Stimulated activated CD8-positive, alpha-beta memory T cell treated with anti-CD3 and anti-CD28 coated beads, Interleukin-4, amount 100 ng/mL, for 48 hours (primary cell): Measurements from ENCODE around the gene PRKAG2.

ENCODE experiments used
- DNase-seq: peaks from one replicate; pipeline ENCODE4 v3.0.0-alpha.2; 2020

PRKAG2 gene

DNA sequence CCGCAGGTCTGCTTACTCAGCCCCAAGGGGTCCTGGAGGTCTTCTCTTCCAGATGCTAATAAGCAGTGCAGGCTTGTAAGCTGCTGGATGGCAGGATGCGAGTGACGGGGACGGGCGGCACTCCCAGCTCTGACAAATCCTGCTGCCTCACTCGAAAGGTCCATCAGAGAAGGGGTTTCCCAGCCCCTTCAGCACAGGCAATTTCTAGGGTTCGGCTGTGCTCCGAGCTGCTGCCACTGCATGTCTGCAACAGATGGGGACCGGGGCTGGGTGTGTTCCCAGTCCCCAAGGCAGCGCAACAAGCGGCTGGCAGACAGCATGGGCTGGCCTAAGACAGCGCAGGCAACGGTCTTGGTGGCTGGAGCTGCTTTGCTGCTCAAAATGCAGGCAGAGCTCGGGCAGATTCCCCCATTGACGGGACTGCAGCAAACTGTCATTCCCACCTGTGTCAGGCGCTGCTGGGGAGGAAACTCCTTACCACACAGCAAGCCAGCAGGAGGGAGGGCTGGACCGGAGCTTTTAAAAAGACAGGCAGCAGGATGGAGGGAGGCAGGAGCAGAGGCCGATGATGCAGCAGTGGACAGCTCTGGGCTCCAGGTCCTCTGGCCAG is 62.4 kb downstream of the PRKAG2 start:
- DNase-seq, result no peak

DNA sequence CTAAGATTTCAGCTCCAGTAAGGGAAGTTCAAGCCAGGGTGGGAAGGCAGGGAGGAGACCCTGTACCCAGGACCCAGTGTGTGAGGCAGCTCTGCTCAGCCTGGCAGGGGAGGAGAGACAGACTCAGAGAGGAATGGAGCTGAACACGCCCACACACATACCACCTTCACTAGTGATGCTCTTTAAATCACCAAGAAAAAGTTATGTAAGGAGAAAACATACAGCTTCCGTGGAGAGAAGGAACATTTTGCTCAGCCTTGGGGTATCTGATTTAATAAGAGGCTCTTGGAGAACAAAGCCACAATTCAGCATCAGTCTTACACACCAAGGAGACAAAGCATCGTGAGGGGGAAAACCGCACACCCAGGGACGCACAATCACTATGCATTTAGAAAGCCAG is 62.9 kb downstream of the PRKAG2 start:
- DNase-seq, result no peak

DNA sequence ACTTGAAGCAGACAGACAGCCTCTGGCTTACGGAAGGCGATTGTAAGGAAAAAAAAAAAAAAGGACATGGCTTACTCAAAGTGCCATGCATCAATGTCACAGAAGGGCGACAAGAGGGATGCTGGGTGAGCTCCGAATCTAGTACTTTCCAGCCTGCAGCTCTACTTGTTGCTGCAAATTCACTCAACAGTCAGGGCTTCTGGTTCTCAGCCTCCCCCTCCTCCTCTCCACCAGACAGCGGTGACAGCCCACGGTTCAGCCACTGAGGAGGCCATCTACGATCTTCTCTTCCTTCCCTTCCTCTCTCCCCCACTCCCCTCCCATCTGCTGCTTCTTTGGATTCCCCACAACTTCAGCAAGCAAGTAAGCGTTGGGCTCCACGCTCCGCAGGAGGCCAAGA is 63.5 kb downstream of the PRKAG2 start:
- no peak for DNase-seq

DNA sequence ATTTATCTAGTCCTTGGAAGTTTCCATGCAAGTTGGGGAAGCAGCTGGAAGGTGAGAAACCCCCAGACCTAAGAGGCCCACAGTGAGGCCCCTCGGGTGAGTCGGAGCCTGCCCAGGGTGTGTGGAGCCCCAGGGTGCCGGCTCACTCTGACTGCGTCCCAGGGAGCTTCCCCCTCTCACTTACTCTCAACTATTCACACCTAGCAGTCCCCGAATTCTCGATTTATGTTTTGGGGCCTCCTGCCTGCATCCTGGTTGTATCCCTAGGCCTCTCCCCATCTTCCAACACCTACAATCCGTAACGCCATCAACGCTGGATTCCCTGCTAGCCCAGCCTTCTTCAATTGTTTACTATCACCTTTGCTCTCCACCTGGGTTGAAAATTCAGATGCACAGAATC is 63.9 kb downstream of the PRKAG2 start:
- DNase-seq, result no peak

DNA sequence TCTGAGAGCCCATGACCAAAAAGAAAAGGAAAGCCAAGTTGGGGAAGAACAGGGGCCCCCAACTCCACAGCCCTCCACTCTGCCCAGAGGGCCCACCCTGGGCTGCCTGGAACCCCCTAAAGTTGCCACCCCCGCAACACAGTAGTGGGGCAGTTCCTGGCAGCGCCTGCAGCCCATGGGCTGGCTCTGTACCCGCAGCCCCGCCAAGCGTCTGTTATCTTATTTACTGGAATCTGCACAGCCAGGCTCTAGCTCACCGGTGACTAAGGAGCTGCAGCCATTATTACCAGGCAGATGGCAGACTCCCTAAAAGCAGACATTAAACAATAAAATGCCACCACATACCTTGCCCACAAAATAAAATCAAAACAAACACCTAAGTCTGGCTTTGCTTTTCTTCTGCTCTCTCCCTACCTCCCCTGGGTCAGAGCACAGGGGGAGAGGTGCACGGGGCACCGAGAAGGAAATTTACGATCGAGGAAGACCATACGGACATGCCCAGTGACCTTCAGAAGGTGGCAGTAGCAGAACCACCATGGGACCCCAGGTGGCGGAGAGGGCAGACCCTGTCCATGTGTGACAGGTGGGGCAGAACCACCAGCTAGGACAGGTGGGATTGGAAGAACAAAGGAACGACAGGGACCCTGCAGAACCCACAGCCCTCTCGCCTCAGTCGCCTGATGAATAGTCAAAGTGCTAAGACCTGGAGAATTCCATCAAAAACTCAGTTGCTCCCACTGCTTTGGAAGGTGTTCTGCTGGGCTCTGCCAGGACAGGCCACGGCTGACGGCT is 66.3 kb downstream of the PRKAG2 start:
- DNase-seq, result no peak

DNA sequence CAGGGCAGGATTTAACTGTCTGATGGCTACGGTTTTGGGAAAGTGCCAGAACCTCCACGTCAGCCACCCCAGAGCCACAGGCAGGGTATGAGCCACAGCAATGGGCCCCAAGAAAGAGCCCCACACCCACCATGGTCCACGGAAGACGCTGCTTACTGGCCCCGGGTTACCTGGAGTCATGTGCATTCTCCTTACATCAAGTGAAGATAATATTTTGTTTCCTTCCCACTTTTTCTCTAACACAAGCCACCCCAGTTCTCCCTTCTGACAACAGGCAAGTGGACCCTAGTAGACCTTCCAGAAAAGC is 67.1 kb downstream of the PRKAG2 start:
- DNase-seq, result no peak

DNA sequence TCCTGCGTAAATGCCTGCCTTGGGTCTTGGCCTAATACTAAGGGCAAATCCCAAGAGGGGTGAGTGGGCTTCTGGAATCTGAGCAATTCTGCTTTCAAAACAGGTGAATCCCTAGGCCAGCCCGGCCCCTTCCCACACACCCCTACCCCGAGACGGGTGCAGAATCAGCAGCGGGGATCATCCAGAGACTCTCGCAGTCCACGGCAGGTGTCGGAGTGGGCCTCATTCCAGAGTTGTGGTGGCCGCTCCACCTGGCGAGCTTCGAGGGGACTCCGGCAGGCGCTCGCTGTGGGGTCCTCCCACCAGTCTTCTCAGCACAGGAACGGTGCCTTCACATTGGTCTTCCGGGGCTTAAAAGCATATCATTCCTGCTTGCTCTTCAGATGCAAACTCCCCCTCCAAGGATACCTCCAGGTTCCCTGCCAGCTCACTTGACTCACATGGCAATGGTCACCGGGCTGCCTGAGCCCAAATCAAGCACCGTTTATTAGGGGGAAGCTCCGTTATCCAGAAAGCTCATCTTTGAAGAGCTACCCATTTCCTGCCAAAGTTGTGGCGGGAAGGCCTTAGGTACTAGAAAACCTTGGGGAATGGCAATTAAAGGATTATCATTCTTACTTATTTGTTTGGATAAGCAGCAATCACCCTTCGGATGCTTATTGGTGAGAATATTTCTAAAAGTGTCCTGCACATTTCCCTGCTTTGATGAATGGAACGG is 67.6 kb downstream of the PRKAG2 start:
- DNase-seq, result no peak

DNA sequence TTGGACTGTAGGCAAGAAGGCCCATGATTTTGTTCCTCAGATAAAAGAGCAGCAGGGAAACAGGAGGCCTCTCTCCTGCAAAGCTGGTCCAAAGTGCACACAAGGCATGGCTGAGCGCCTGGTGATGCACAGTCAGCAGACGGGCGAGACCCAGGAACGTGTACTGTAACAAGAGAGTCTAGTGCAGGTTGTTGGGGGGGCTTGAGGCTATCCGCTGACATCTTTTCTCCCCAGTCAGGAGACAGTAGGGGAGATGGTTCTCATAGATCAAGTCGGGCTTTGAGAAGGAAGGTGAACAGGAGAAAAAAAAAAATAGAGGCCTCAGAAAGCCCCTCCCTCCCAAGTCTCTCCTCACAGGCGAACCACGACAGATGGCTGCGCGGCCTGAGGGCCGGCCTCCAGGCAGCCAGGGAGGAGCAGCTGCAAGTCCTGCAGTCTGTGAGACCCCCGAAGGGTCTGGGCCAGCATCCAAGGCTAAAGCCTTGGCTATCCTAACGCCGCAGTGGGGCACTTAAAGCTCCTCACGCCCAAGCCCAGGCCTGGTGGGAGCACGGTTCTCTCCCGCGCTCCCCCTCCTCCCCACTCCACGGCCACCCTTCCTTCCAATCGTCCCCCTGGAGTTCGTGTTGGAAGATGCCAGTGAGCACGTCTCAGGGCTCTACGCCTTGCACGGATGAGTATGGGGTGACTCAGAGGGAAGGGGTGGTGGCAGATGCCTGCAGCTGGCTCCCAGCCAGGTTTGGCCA is 68.3 kb downstream of the PRKAG2 start:
- no peak for DNase-seq

DNA sequence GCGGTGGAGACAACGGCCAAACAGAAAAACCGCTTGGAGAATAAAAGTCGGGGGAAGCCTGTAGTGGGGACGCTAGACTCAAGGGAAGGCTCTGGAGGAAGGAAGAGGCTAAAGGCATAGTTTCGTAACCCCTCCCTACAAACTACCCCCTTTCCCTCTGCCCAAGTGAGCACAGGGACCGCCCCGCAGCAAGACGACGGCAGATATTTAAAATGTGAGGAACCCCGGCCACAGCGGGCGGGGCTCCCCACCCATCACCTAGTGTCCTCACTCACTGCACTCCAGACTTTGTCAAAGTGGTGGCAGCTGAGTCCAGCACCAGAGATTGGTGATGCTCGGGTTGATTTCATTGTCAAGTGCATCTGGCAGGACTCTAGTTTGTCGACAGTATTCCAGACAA is 69.1 kb downstream of the PRKAG2 start:
- no peak for DNase-seq

DNA sequence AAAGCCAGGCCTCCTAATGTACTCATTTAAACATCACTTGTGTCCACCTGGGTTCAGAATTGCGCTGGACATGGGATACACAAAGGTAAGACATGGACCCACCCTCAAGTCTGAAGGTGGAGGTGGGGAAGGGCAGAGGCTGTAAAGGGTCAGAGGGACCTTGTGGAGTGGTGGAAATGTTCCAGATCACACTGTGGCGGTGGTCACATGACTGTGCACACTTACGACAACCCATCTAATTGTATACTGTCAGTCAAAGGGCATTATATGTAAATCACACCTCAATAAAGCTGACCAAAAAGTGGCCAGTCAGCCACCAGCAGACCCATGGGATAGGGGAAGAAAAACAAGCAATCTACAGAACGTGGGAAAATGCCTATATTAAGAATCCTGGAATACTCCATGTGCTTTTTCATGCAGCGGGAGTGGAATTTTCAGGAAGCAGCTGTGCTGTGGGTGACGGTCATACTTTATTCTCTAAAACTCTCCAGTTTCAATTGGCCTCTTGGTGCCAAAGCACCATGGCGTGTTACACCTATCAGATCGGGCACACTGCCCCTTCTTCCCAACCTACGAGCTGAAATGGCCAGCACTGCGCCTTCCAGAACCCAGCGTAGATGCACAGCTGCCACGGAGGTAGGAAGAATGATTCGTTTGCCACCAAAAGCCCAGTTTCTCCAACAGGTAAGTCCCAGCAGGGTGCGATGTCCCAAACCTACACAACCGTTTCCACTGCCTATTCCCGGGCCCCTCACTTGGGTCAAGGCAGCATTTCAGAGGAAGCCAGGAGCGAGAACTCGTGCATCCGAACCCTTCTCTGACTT is 69.8 kb downstream of the PRKAG2 start:
- no peak for DNase-seq

DNA sequence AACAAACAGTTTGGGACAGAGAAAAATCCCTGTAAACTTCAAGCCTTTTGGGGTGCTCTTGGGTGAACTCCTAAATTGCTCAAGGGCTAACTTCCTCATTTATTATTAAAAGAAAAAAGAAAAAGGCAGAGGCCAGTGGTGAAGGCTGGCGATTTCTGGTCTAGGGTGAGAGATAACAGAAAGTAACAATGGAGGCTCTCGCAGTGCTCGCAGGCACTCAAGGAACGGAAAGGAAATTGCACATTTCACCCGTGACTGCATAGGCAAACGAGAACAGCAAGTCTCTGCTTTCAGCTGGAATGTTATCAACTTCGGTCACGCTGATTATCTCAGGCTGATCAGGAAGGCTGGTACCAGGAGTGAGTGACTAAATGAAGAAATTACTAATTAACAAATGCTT is 70.7 kb downstream of the PRKAG2 start:
- DNase-seq, result no peak

DNA sequence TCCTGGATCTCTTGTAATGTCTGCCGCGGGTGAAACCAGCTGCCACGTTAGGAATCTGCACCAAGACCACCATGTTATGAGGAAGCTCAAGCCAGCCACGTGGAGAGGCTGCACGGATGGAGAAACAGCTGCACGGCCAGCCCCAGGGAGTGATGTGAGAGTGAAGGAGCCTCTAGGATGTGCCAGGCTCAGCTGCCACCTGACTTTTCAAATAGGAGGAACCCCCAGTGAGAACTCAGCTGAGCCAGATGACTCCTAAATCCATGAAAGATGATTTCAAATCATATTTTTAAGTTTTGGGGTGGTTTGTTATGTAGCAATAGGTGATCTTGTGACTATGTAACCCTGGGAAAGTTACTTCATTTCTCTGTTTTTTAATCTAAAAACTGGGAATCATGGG is 71.7 kb downstream of the PRKAG2 start:
- DNase-seq, result no peak

DNA sequence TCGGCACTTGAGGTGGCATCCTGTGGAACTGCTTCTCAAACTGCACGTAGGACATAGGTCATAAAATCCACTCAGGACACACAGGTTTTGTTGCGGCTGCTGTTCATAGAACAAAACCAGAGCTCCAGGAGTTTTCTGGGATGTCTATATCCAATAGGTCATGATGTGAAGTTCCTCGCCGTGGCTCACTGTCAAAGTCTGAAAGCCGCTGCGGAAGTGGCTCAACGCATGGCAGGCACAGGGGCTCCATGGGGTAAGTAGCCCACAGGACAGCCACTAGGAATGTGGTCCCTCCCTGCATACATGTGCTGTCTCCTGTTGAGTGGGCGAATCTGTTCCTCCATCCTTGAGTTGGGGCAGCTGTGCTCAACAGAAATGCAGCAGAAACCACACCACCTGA is 72.2 kb downstream of the PRKAG2 start:
- DNase-seq, result no peak

DNA sequence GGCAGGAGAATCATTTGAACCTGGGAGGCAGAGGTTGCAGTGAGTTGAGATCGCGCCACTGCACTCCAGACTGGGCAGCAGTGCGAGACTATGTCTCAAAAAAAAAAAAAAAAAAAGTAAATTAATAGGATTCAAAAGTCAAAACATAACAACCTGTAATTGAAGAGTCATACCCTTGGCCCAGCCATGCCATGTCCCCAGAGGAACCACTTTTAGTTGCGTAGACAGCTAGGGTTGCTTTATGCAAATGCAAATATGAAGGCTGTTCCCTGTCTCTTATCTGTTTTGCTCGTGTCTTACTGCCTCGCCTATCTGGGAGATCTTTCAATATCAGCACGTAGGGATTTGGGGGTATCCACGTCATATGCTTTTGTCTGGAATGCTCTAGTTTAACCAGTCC is 73.1 kb downstream of the PRKAG2 start:
- no peak for DNase-seq

DNA sequence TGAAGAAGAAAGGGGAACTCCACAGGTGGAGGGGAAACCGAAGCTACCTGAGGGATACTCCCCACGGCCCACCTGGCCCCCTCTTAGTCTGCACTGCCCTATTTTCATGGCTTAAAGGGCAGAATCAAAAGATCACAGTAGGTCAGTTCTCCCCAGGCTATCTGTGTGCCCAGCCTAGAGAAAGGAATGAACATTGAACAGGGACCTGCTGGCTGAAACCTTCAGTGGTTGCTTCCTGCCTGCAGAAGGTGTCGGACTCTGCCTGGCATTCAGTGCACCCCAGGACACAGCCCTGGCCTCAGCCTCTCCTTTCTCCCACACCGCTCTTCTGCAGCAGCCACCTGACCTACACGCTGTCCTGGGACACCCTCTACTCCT is 74.5 kb downstream of the PRKAG2 start:
- no peak for DNase-seq

DNA sequence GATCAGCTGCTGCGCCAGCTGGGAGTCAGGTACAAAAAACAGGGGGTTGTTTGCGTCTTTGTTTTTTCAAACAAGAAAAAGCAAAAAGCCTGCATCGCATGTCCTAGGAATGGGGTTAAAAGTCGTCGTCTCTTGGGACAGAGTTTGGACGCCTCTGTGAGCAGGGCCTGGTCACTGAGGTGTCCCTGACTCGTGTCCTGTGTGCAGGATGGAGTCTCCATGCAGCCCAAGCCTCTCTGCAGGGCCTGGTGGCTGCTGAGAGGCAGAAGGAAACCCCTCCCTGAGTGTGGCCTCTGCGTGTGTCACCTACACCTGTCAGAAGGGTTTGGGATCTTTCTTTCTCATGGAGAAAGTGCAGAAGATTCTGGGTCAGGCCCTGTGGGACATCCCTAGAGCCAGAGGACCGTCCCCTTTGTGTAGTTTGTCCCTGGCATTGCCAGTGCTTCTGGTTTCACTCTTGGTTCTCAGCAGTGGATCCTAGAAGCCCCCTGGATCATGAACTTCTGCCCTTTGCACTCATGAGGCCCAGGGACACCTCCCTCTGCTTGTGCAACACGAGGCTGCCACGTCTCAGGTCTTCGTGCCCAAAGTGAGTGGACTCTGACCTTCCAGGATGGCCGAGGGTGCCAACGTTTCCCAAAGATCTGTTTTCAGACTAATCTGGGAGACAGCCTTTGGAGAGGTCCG is 75.0 kb downstream of the PRKAG2 start:
- no peak for DNase-seq

DNA sequence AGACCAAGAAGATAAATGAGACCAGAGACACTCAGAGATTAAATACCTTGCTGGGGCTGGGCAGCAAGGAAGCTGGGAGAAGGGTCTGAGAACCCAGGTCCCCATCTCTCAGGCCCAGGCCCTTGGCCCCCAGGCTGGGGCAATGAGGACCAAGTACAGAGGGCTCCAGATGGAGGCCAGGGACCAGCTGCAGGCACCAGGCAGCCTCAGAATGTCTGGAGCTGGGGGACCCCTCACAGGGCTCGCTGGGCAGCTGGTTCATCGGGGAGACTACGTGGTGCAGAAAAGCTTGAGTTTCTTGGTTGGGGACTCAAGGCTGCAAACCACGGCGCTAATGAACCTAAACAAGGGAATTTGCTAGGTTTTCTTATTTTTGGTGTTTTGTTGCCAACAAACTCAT is 75.6 kb downstream of the PRKAG2 start:
- DNase-seq, result no peak

DNA sequence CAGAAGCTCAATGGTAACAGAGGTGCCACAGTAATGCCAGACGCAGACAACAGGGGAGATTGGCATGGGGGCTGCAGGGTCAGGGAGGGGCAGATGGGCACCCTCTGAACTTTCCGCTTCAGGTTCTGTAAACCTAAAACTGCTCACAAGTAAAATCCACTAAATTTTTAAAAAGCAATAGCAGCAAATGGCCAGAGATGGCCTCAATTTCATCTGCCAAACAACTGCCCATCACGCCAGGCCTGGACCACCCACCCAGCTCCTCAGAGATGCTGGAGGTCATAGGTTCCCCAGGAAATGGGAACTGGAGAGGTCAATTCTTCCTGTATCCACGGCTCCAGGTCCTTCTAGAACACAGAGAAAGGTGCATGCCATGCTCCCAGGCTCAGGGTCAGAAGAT is 76.1 kb downstream of the PRKAG2 start:
- DNase-seq, result no peak

DNA sequence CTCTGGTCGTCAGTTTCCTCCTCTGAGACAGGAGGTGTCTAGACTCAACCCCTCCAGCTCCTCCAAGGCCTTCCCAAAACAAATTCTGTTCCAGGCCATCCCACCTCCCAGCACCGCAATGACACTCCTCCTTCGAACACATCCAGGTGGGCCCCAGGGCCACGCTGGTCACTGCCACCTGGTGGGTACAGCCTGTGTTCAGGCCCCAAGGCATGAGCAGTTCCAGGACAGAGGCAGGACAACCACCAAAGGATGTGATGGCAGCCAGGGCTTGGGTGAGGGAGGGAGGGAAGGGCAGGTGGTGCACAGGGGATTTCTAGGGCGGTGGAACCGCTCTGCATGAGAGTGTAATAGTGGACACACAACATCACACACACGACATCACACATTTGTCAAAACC is 76.5 kb downstream of the PRKAG2 start:
- DNase-seq, result no peak

DNA sequence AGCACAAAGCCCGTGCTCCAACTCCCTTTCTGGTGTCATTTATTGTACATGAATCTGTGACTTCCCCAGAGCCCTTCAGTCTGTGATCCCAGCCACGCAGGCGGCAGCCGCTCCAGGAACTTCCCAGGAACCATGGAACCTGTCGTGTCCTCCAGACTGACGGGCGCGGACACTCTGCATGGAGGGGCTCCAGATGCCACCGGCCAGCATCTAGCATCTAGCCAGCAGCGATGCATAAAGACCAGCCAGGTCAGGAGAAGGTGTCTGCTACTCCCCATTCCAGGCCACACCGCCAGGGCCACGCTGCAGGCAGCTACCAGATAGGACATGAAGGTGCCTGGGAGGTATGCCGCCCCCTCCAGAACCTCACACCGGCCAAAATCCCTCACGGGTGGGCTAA is 77.4 kb downstream of the PRKAG2 start:
- DNase-seq, result no peak

DNA sequence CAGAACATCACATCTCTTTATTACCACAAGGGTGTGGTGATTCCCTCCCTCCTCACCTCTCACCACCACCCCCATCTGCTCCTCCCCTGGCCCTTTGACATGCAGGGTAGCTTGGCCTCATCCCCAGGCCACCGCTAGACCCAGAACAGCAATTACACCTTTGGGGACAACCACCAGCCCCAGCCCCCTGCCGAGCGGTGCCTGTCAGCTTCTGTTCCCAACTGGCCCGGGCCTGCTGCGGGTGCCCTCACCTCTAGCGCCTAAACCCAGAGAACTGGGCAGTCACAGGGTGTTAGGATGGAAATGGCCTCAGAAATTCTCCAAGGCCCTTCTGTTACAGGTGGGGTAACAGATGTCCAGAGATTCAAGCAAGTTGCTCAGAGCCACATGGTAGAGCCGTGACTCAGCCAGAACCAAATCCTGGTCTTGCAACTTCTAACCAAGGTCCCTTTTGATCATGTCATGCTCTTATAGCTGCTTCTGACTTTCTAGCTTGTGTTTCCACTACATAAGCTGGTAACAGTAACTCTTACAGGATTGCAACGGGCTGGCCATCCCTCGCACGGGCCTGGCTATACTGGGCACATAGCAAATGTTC is 78.0 kb downstream of the PRKAG2 start:
- no peak for DNase-seq
